Right cardiac atrium (tissue), 5 donors: Measurements from ENCODE around the gene PGAP2. TPM values are rescaled to one million over a fixed set of nuclear protein-coding genes. Genes with fewer than 3 reads are reported as not detected.
"Not testable (repeated sequence)": the region's sequence is repeated elsewhere in the genome, so short reads cannot be mapped to it uniquely, and the experiment has no call there.

Experiments
- ATAC-seq, 2 donors: fragments of 200-7000 bp; cut with Tn5 transposase; one replicate each; pipeline versions ENCODE4 v1.8.0 to v1.9.1; 2020; ENCODE audit warnings: moderate library complexity in 2 of 2, mild to moderate bottlenecking in 1 of 2
- DNase-seq, 3 donors: peaks; one replicate each; pipeline ENCODE4 v3.0.0-alpha.2; 2020
- H3K27ac ChIP-seq: one replicate; pipeline ENCODE4 v1.5.1; 2013; ENCODE audit warnings: mild to moderate bottlenecking, low read length, control low read depth, moderate library complexity
- H3K27me3 ChIP-seq: one replicate; pipeline ENCODE4 v1.6.1; 2013; ENCODE audit not compliant: control insufficient read depth, insufficient read depth
- H3K4me1 ChIP-seq: one replicate; pipeline ENCODE4 v1.6.1; 2013; ENCODE audit warnings: low read length; ENCODE audit not compliant: control insufficient read depth, insufficient read depth
- H3K4me3 ChIP-seq: one replicate; pipeline ENCODE4 v1.5.1; 2013; ENCODE audit warnings: low read length, control low read depth
- H3K9me3 ChIP-seq: one replicate; pipeline ENCODE4 v1.6.1; 2013; ENCODE audit warnings: low read length; ENCODE audit not compliant: control insufficient read depth
- WGBS: extraction: QIAGEN DNeasy Blood & Tissue Kit; methylation state at CpG from one replicate; pipeline ENCODE4 v1.1.7; 2013; 5-methylcytosine and 5-hydroxymethylcytosine counted together
- intact Hi-C, 4 donors: fragments of 100-400 bp; cut with DNase I; formaldehyde crosslinking; loops; one replicate each; pipeline versions ENCODE4 v1.11.0 to v1.14.0; 2022 to 2023
- polyA plus RNA-seq: library from polyadenylated mRNA; stranded (reverse); fragments of 200-250 nt; gene quantifications from one replicate; pipeline ENCODE4 v1.2.3, GENCODE V29; 2013
- total RNA-seq, 4 donors: library from RNA; stranded (reverse); fragmentation: NEBNext Ultra II Directional; extraction: Animal tissue kit (Norgen Biotek cat#: 25700); gene quantifications; one replicate each; pipeline ENCODE4 v1.2.1, GENCODE V29; 2021
- donor health status: healthy with polysubstance abuse.
- donor health status: DM: no; HTN: yes; CAD: no.
- donor health status: DM: no; HTN: no; CAD: no.
- donor health status: DM: no; HTN: yes; CAD: no; lungs with severe emphysema.
- donor health status: DM: yes; HTN: yes; CAD: no.

The PGAP2 gene
- total and polyA plus RNA-seq, 5 donors, result 12.4 to 19.5 (median 13.9) TPM

- ATAC-seq, DNase-seq, H3K27ac ChIP-seq, H3K4me1 ChIP-seq, H3K4me3 ChIP-seq, H3K9me3 ChIP-seq, H3K27me3 ChIP-seq: not testable (repeated sequence)
- 96% methylated on average over 10 of the region's 10 CpGs for WGBS
- intact Hi-C loops, result loop anchor here in 1 of 4 donors (5.0 kb wide), 1 partner anchor 48 kb away; the partner anchor contains the start of gene RHOG
Observed at GRCh38 chr11:3794387-3794786, 14.0 kb upstream of the PGAP2 start.

- Histone ChIP-seq H3K9me3 (no peaks in the 10 kb centered on the region), H3K4me3 (peak overlapping the region; percentile 90), H3K27me3 (no peaks in the 10 kb centered on the region), H3K4me1 (no peaks in the 10 kb centered on the region), H3K27ac (peak overlapping the region; percentile 42)
- WGBS, result 77% methylated on average over 8 of the region's 8 CpGs
- ATAC-seq, result no peak
- DNase-seq, result no peak
- intact Hi-C loops, result no loop called here
Observed at GRCh38 chr11:3795131-3796001, 13.0 kb upstream of the PGAP2 start.

- intact Hi-C loops, result no loop called here
- H3K27me3 ChIP-seq, result no peaks in the 10 kb centered on the region
- no peaks in the 10 kb centered on the region for H3K9me3 ChIP-seq
- ATAC-seq, result no peak
- WGBS, result 40% methylated on average over 6 of the region's 6 CpGs
- H3K4me1 ChIP-seq, result no peaks in the 10 kb centered on the region
- peak overlapping the region; percentile 90 for H3K4me3 ChIP-seq
- DNase-seq, result no peak
- H3K27ac ChIP-seq, result no peak overlapping the region
Observed at GRCh38 chr11:3796002-3796311, 12.4 kb upstream of the PGAP2 start.

GRCh38 chr11:3796346-3796745, 12.0 kb upstream of the PGAP2 start:
- intact Hi-C loops, result no loop called here
- Histone ChIP-seq H3K4me3 (peak overlapping the region; percentile 90), H3K27me3 (no peaks in the 10 kb centered on the region), H3K4me1 (no peaks in the 10 kb centered on the region), H3K9me3 (no peaks in the 10 kb centered on the region), H3K27ac (peak overlapping the region; percentile 15)
- ATAC-seq (no peak), DNase-seq (no peak)
- 11% methylated on average over 14 of the region's 14 CpGs for WGBS

- H3K9me3 ChIP-seq, result no peaks in the 10 kb centered on the region
- peak overlapping the region; percentile 90 for H3K4me3 ChIP-seq
- under 1% methylated on average over 26 of the region's 26 CpGs for WGBS
- no peaks in the 10 kb centered on the region for H3K27me3 ChIP-seq
- no peaks in the 10 kb centered on the region for H3K4me1 ChIP-seq
- DNase-seq (no peak), ATAC-seq (peak; percentile 36 to 58)
- intact Hi-C loops, result no loop called here
- H3K27ac ChIP-seq, result peak overlapping the region; percentile 83
Observed at GRCh38 chr11:3796801-3797328, 11.5 kb upstream of the PGAP2 start.

- under 1% methylated on average over 86 of the region's 86 CpGs for WGBS
- Histone ChIP-seq H3K4me1 (no peaks in the 10 kb centered on the region), H3K27me3 (no peaks in the 10 kb centered on the region), H3K4me3 (peak within 1 kb of the TSS; percentile 90), H3K9me3 (no peaks in the 10 kb centered on the region), H3K27ac (peak within 1 kb of the TSS; percentile 83)
- peak; percentile 97 to 98 for ATAC-seq
- intact Hi-C loops, result no loop called here
- DNase-seq, result peak; percentile 99 to 100 (median 100)
Observed at GRCh38 chr11:3797329-3798090, 10.8 kb upstream of the PGAP2 start, which contains the start of gene NUP98. NUP98 (minus strand) TSS chr11:3797554; CDS start chr11:3782117, 15,437 bp downstream.

GRCh38 chr11:3799143-3799542, 9.2 kb upstream of the PGAP2 start:
- no peak for DNase-seq
- intact Hi-C loops, result no loop called here
- Histone ChIP-seq H3K4me3 (no peak overlapping the region), H3K27ac (no peak overlapping the region), H3K4me1 (no peaks in the 10 kb centered on the region), H3K27me3 (no peaks in the 10 kb centered on the region), H3K9me3 (no peaks in the 10 kb centered on the region)
- no peak for ATAC-seq
- WGBS, result 89% methylated on average over 9 of the region's 9 CpGs

GRCh38 chr11:3799873-3800272, 8.5 kb upstream of the PGAP2 start:
- no peak overlapping the region for H3K27ac ChIP-seq
- H3K9me3 ChIP-seq, result no peaks in the 10 kb centered on the region
- ATAC-seq (no peak), DNase-seq (no peak)
- 89% methylated on average over 5 of the region's 5 CpGs for WGBS
- no peak overlapping the region for H3K4me3 ChIP-seq
- H3K27me3 ChIP-seq, result no peaks in the 10 kb centered on the region
- intact Hi-C loops, result no loop called here
- no peaks in the 10 kb centered on the region for H3K4me1 ChIP-seq

GRCh38 chr11:3802011-3802790, 6.2 kb upstream of the PGAP2 start:
- no peak overlapping the region for H3K27ac ChIP-seq
- WGBS, result 59% methylated on average over 4 of the region's 4 CpGs
- no peak for ATAC-seq
- DNase-seq, result no peak
- no peaks in the 10 kb centered on the region for H3K9me3 ChIP-seq
- intact Hi-C loops, result no loop called here
- H3K4me3 ChIP-seq, result no peak overlapping the region
- no peaks in the 10 kb centered on the region for H3K4me1 ChIP-seq
- H3K27me3 ChIP-seq, result no peaks in the 10 kb centered on the region

GRCh38 chr11:3803726-3804495, 4.4 kb upstream of the PGAP2 start:
- H3K4me3 ChIP-seq, result no peak overlapping the region
- H3K9me3 ChIP-seq, result no peaks in the 10 kb centered on the region
- H3K4me1 ChIP-seq, result no peaks in the 10 kb centered on the region
- H3K27me3 ChIP-seq, result no peaks in the 10 kb centered on the region
- ATAC-seq (no peak), DNase-seq (no peak)
- H3K27ac ChIP-seq, result no peak overlapping the region
- WGBS, result 94% methylated on average over 11 of the region's 11 CpGs
- intact Hi-C loops, result no loop called here
